PC-9 (cell line): ENCODE results near the gene ZNF573. TPM values are rescaled to one million over a fixed set of nuclear protein-coding genes. Genes with fewer than 3 reads are reported as not detected.

Experiments
- BruUV-seq: library from RNA; stranded (reverse); fragments of 400-500 nt; replicated peaks from 2 replicates; lab custom pipeline; 2021; lab: Mats Ljungman, UMichigan
- CTCF ChIA-PET: fragments of 300-600 bp; sonication (Branson Sonifier 250); formaldehyde crosslinking; loops from one replicate; lab custom pipeline; 2022; ENCODE audit warnings: antibody characterized with exemption; lab: Charles Lee
- POLR2A ChIA-PET: fragments of 300-600 bp; sonication (Branson Sonifier 250); formaldehyde crosslinking; loops from one replicate; lab custom pipeline; 2022; ENCODE audit warnings: antibody characterized with exemption; ENCODE audit not compliant: unreplicated experiment; lab: Charles Lee
- DNase-seq, 2 experiments: peaks; one replicate each; pipeline versions ENCODE4 v3.0.0 to v3.0.0-alpha.2; 2015 to 2022; ENCODE audit warnings: mixed read lengths in 1 of 2
- H2AFZ ChIP-seq: fragments of 200-600 bp; sonication (generic); 2 replicates; pipeline ENCODE4 v1.8.1; 2017; ENCODE audit warnings: antibody characterized with exemption
- H3F3A ChIP-seq: fragments of 200-600 bp; sonication (generic); 2 replicates; pipeline ENCODE4 v1.8.1; 2017; ENCODE audit warnings: antibody characterized with exemption, mild to moderate bottlenecking, low read depth; ENCODE audit not compliant: insufficient read depth
- H3K27ac ChIP-seq: fragments of 200-600 bp; sonication (generic); 2 replicates; pipeline ENCODE4 v1.6.1; 2016; ENCODE audit warnings: mixed run types
- H3K27me3 ChIP-seq: fragments of 200-600 bp; sonication (generic); 2 replicates; pipeline ENCODE4 v1.6.1; 2016; ENCODE audit warnings: low read depth, mixed run types; ENCODE audit not compliant: insufficient read depth
- H3K36me3 ChIP-seq: fragments of 200-600 bp; sonication (generic); 2 replicates; pipeline ENCODE4 v1.6.1; 2016; ENCODE audit warnings: low read depth, mixed run types
- H3K4me1 ChIP-seq: fragments of 200-600 bp; sonication (generic); replicated peaks from 2 replicates; pipeline ENCODE4 v1.6.1; 2016; ENCODE audit warnings: mixed run types; ENCODE audit not compliant: insufficient read depth
- H3K4me2 ChIP-seq: fragments of 200-600 bp; sonication (generic); 2 replicates; pipeline ENCODE4 v1.6.1; 2017; ENCODE audit warnings: mixed run types
- H3K4me3 ChIP-seq: fragments of 200-600 bp; sonication (generic); 2 replicates; pipeline ENCODE4 v1.6.1; 2016; ENCODE audit warnings: mixed run types
- H3K79me2 ChIP-seq: fragments of 200-600 bp; sonication (generic); 2 replicates; pipeline ENCODE4 v1.6.1; 2017; ENCODE audit warnings: low read depth, mixed run types
- H3K9me2 ChIP-seq: fragments of 200-600 bp; sonication (generic); 2 replicates; pipeline ENCODE4 v1.8.1; 2017; ENCODE audit warnings: mild to moderate bottlenecking; ENCODE audit not compliant: insufficient read depth
- H3K9me3 ChIP-seq: fragments of 200-600 bp; sonication (generic); 2 replicates; pipeline ENCODE4 v1.8.1; 2016; ENCODE audit warnings: low read depth; ENCODE audit not compliant: insufficient read depth
- H4K20me1 ChIP-seq: fragments of 200-600 bp; sonication (generic); 2 replicates; pipeline ENCODE4 v1.8.1; 2017; ENCODE audit not compliant: insufficient read depth
- EZH2 ChIP-seq: fragments of 200-600 bp; sonication (generic); IDR thresholded peaks from 2 replicates; pipeline ENCODE4 v1.8.0; 2017; ENCODE audit warnings: antibody characterized with exemption, low read depth
- intact Hi-C: fragments of 100-400 bp; cut with micrococcal nuclease; formaldehyde crosslinking; loops from one replicate; pipeline ENCODE4 v1.10.0; 2022; ENCODE audit not compliant: unreplicated experiment
- total RNA-seq: library from RNA; stranded (reverse); gene quantifications from 2 replicates; pipeline ENCODE4 v1.2.3, GENCODE V29; 2021
- TF ChIP-seq, protein P1 (sequence below): fragments of 200-600 bp; sonication (generic); conservative IDR thresholded peaks from 2 replicates; pipeline ENCODE4 v1.6.1; 2017; ENCODE audit warnings: mixed run types, antibody characterized with exemption, mild to moderate bottlenecking, moderate library complexity

The ZNF573 gene
- total RNA-seq, 1 experiment from 2014 or later: 7.9 TPM

GRCh38 chr19:37790244-37790925, 11.0 kb upstream of the ZNF573 start:
- TF ChIP-seq, protein P1, sequence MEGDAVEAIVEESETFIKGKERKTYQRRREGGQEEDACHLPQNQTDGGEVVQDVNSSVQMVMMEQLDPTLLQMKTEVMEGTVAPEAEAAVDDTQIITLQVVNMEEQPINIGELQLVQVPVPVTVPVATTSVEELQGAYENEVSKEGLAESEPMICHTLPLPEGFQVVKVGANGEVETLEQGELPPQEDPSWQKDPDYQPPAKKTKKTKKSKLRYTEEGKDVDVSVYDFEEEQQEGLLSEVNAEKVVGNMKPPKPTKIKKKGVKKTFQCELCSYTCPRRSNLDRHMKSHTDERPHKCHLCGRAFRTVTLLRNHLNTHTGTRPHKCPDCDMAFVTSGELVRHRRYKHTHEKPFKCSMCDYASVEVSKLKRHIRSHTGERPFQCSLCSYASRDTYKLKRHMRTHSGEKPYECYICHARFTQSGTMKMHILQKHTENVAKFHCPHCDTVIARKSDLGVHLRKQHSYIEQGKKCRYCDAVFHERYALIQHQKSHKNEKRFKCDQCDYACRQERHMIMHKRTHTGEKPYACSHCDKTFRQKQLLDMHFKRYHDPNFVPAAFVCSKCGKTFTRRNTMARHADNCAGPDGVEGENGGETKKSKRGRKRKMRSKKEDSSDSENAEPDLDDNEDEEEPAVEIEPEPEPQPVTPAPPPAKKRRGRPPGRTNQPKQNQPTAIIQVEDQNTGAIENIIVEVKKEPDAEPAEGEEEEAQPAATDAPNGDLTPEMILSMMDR: no peak
- no peak for TF ChIP-seq EZH2
- no TSS peak for BruUV-seq
- POLR2A ChIA-PET: no interaction called here
- Histone ChIP-seq H3K36me3 (no peaks in the 10 kb centered on the region), H3K4me3 (no peak overlapping the region), H3K9me3 (no peaks in the 10 kb centered on the region; the same call in none of the 2 replicates), H3K79me2 (no peaks in the 10 kb centered on the region), H3K9me2 (no peaks in the 10 kb centered on the region), H3K4me2 (no peak overlapping the region), H3K4me1 (no peaks in the 10 kb centered on the region), H4K20me1 (no peaks in the 10 kb centered on the region), H2AFZ (no peak overlapping the region), H3K27me3 (peaks cover 8% of the 10 kb centered on the region; the same call in 1 of the 2 replicates), H3K27ac (no peak overlapping the region), H3F3A (no peaks in the 10 kb centered on the region)
- DNase-seq: no peak
- intact Hi-C loops: no loop called here
- CTCF ChIA-PET: no interaction called here

DNA sequence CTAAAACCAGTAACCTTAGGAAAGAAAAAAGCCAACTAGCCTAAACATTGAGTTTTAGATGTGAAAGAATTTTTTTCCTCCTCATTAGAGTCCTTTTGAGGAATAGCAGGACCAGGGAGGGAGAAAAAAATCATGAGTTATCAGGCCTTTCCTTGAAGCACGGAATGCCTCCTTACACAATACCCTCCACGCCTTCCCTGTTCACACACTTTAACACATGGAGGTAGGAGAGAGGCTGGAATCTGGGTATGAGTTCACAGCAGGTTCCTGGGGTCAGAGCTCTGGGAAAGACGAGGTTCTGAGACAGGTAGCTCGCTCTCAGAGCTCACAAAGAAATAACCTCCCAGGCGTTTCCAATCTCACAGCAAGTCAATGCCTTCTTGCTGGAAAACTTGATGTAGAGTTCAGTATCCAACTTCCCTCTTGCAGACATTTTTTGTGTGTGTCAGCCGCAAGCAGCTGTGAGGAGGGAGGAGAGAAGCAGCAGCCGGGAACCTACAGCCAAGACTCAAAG, 716 bp downstream of the ZNF573 start:
- no peaks in the 10 kb centered on the region for H3K9me3 ChIP-seq
- intact Hi-C loops: loop anchor here (2.0 kb wide), 1 partner anchor 60 kb away; the partner anchor contains the start of gene ZNF607
- H3K9me2 ChIP-seq: no peaks in the 10 kb centered on the region
- H3K79me2 ChIP-seq: no peaks in the 10 kb centered on the region; the same call in 1 of the 2 replicates
- no peaks in the 10 kb centered on the region for H3K27me3 ChIP-seq
- H4K20me1 ChIP-seq: no peaks in the 10 kb centered on the region
- H3K4me1 ChIP-seq: peaks cover 4% of the 10 kb centered on the region; the same call in 1 of the 2 replicates
- BruUV-seq: TSS peak; percentile 79
- H3F3A ChIP-seq: no peaks in the 10 kb centered on the region
- H3K27ac ChIP-seq: peak overlapping the region; percentile 35
- POLR2A ChIA-PET: no interaction called here
- CTCF ChIA-PET: no interaction called here
- peak overlapping the region; percentile 91 for H3K4me2 ChIP-seq
- TF ChIP-seq EZH2: no peak
- TF ChIP-seq, protein P1: no peak
- peak overlapping the region; percentile 73 for H3K4me3 ChIP-seq
- H3K36me3 ChIP-seq: no peaks in the 10 kb centered on the region
- peak overlapping the region; percentile 97 for H2AFZ ChIP-seq
- peak; percentile 3 to 56 for DNase-seq

GRCh38 chr19:37770985-37771384, 8.4 kb downstream of the ZNF573 start:
- no peak overlapping the region for H3K4me2 ChIP-seq
- no peaks in the 10 kb centered on the region for H3K4me1 ChIP-seq
- H3F3A ChIP-seq: no peaks in the 10 kb centered on the region
- no peaks in the 10 kb centered on the region for H4K20me1 ChIP-seq
- ChIA-PET POLR2A (no interaction called here), CTCF (no interaction called here)
- no peaks in the 10 kb centered on the region for H3K27me3 ChIP-seq
- no peak overlapping the region for H3K4me3 ChIP-seq
- H3K9me2 ChIP-seq: no peaks in the 10 kb centered on the region
- intact Hi-C loops: no loop called here
- H3K79me2 ChIP-seq: no peaks in the 10 kb centered on the region; the same call in 1 of the 2 replicates
- no TSS peak for BruUV-seq
- no peak for DNase-seq
- no peaks in the 10 kb centered on the region; the same call in 1 of the 2 replicates for H3K36me3 ChIP-seq
- no peak overlapping the region for H2AFZ ChIP-seq
- peaks cover 7% of the 10 kb centered on the region for H3K9me3 ChIP-seq
- H3K27ac ChIP-seq: no peak overlapping the region
- TF ChIP-seq, protein P1: no peak
- TF ChIP-seq EZH2: no peak
